Osteoblast (primary cell): Measurements from ENCODE around the gene HABP2. TPM values are rescaled to one million over a fixed set of nuclear protein-coding genes. Genes with fewer than 3 reads are reported as not detected.
A peak's percentile ranks its signal among the peaks of the same experiment; 100 is the strongest.

ENCODE experiments used
- DNase-seq: peaks from one replicate; pipeline ENCODE4 v3.0.0; 2011; ENCODE audit warnings: low spot score, mixed read lengths; ENCODE audit not compliant: insufficient read length; ENCODE audit errors: missing footprints
- H2AFZ ChIP-seq: 2 replicates; pipeline ENCODE4 v1.6.0; 2011; ENCODE audit warnings: mild to moderate bottlenecking, low read length
- H3K27ac ChIP-seq: 2 replicates; pipeline ENCODE4 v1.5.1; 2011; ENCODE audit warnings: mild to moderate bottlenecking, low read depth, low read length, moderate library complexity
- H3K27me3 ChIP-seq: 2 replicates; pipeline ENCODE4 v1.6.0; 2012; ENCODE audit warnings: mild to moderate bottlenecking, control low read depth, inconsistent platforms, low read length, moderate library complexity; ENCODE audit not compliant: insufficient read depth
- H3K36me3 ChIP-seq: 2 replicates; pipeline ENCODE4 v1.5.1; 2011; ENCODE audit warnings: mild to moderate bottlenecking, low read length, control low read depth, moderate library complexity; ENCODE audit not compliant: insufficient read depth
- H3K4me1 ChIP-seq: 2 replicates; pipeline ENCODE4 v1.5.1; 2011; ENCODE audit warnings: mild to moderate bottlenecking, low read length, control low read depth, moderate library complexity; ENCODE audit not compliant: insufficient read depth
- H3K4me2 ChIP-seq: 2 replicates; pipeline ENCODE4 v1.6.0; 2011; ENCODE audit warnings: mild to moderate bottlenecking, low read length; ENCODE audit not compliant: insufficient read depth
- H3K4me3 ChIP-seq: fragments of 200-600 bp; sonication (generic); 3 replicates; pipeline ENCODE4 v1.5.1; 2012; ENCODE audit warnings: mild to moderate bottlenecking, low read length, inconsistent platforms; ENCODE audit not compliant: insufficient read depth
- H3K79me2 ChIP-seq: 2 replicates; pipeline ENCODE4 v1.6.0; 2012; ENCODE audit warnings: mild to moderate bottlenecking, low read length, control low read depth, inconsistent platforms; ENCODE audit not compliant: insufficient read depth
- H3K9me3 ChIP-seq: 2 replicates; pipeline ENCODE4 v1.5.1; 2011; ENCODE audit warnings: low read depth, low read length, control low read depth
- H4K20me1 ChIP-seq: 2 replicates; pipeline ENCODE4 v1.6.0; 2012; ENCODE audit warnings: mild to moderate bottlenecking, low read length, control low read depth; ENCODE audit not compliant: insufficient read depth
- CTCF ChIP-seq: IDR thresholded peaks from 2 replicates; pipeline ENCODE4 v1.5.1; 2011; ENCODE audit warnings: mild to moderate bottlenecking, low read depth, low read length, moderate library complexity; ENCODE audit errors: extremely low read depth
- total RNA-seq: library from RNA; depleted of rRNA; stranded (reverse); fragments of >200 nt; gene quantifications from 2 replicates; pipeline ENCODE4 v1.2.3, GENCODE V29; 2012

HABP2 gene
- total RNA-seq, 1 donor, result not detected

- Histone ChIP-seq H3K4me2 (no peak overlapping the region), H3K4me3 (no peak overlapping the region), H3K79me2 (no peaks in the 10 kb centered on the region), H3K4me1 (no peaks in the 10 kb centered on the region), H3K9me3 (no peaks in the 10 kb centered on the region), H4K20me1 (no peaks in the 10 kb centered on the region), H3K27me3 (peaks cover 7% of the 10 kb centered on the region), H2AFZ (no peak overlapping the region), H3K27ac (no peak overlapping the region), H3K36me3 (no peaks in the 10 kb centered on the region)
- DNase-seq, result no peak
- TF ChIP-seq CTCF, result no peak
These were observed 64.2 kb downstream of the HABP2 start for GRCh38 chr10:113617086-113617485.

DNA sequence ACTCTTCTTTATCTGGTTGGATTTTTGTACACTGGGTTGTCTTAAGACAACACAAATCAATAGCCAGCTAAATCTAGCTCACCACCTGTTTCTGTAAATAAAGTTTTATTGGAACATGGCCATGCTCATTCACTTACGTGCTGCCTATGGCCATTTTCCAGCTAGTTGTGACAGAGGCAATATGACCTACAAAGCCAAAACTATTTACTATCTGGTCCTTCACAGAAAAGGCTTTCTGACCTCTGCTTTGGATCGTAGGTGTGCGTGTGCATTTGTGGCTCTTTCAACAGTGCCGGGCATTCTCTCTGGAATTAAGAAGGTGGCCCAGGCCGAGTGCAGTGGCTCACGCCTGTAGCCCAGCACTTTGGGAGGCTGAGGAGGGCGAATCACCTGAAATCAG, 65.5 kb downstream of the HABP2 start:
- H3K4me1 ChIP-seq, result no peaks in the 10 kb centered on the region
- H3K79me2 ChIP-seq, result no peaks in the 10 kb centered on the region
- H3K27ac ChIP-seq, result no peak overlapping the region
- no peak overlapping the region for H3K4me3 ChIP-seq
- no peaks in the 10 kb centered on the region for H3K9me3 ChIP-seq
- DNase-seq, result peak; percentile 36
- H4K20me1 ChIP-seq, result no peaks in the 10 kb centered on the region
- H2AFZ ChIP-seq, result no peak overlapping the region
- H3K27me3 ChIP-seq, result peaks cover 9% of the 10 kb centered on the region
- H3K4me2 ChIP-seq, result no peak overlapping the region
- no peak for TF ChIP-seq CTCF
- H3K36me3 ChIP-seq, result no peaks in the 10 kb centered on the region

DNA sequence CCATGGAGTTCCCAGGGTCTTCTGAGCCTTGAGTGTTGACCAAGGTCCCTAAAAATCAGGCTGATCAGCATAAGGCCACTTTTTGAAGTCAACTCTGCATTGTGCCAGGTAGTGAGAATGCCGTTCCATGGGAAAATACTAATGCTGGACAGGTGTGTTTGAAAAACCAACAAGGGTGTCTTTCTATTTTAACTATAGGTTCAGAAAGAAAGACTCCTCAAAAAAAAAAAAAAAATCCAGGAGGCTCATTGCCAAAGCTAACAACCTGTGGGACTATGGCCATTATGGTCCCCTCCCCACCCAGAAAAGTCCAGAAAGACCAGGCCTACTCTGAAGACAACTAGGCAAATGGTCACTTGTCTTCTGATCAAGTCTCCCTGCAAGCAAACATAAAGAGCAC, 66.5 kb downstream of the HABP2 start:
- no peak for TF ChIP-seq CTCF
- Histone ChIP-seq H3K27ac (no peak overlapping the region), H3K79me2 (no peaks in the 10 kb centered on the region), H3K4me3 (no peak overlapping the region), H4K20me1 (no peaks in the 10 kb centered on the region), H3K4me1 (no peaks in the 10 kb centered on the region), H3K36me3 (no peaks in the 10 kb centered on the region), H3K27me3 (peaks cover 9% of the 10 kb centered on the region), H3K9me3 (no peaks in the 10 kb centered on the region), H2AFZ (no peak overlapping the region), H3K4me2 (no peak overlapping the region)
- no peak for DNase-seq

- H3K27me3 ChIP-seq, result peaks cover 9% of the 10 kb centered on the region
- no peaks in the 10 kb centered on the region for H3K36me3 ChIP-seq
- no peak overlapping the region for H3K4me2 ChIP-seq
- H3K4me1 ChIP-seq, result no peaks in the 10 kb centered on the region
- no peaks in the 10 kb centered on the region for H4K20me1 ChIP-seq
- no peaks in the 10 kb centered on the region for H3K79me2 ChIP-seq
- H3K27ac ChIP-seq, result no peak overlapping the region
- DNase-seq, result no peak
- no peak for TF ChIP-seq CTCF
- H3K4me3 ChIP-seq, result no peak overlapping the region
- H3K9me3 ChIP-seq, result no peaks in the 10 kb centered on the region
- no peak overlapping the region for H2AFZ ChIP-seq
These were observed 67.7 kb downstream of the HABP2 start for GRCh38 chr10:113620511-113620910.
